GM12878 (cell line): ENCODE results near the gene ANAPC2. TPM values are rescaled to one million over a fixed set of nuclear protein-coding genes. Genes with fewer than 3 reads are reported as not detected.

Experiments
- BMI1 ChIP-seq: fragments of 450-650 bp; IDR thresholded peaks from 2 replicates; pipeline ENCODE4 v1.6.1; 2016; ENCODE audit warnings: mild to moderate bottlenecking, moderate library complexity, borderline replicate concordance
- CEBPZ ChIP-seq: fragments of 150-350 bp; IDR thresholded peaks from 2 replicates; pipeline ENCODE4 v1.6.1; 2016; ENCODE audit warnings: low read depth, low read length
- CREM ChIP-seq: IDR thresholded peaks from 2 replicates; pipeline ENCODE4 v1.6.1; 2014; ENCODE audit warnings: antibody characterized with exemption, low read depth
- HCFC1 ChIP-seq: fragments of 150-350 bp; IDR thresholded peaks from 2 replicates; pipeline ENCODE4 v1.6.1; 2014; ENCODE audit warnings: low read length
- HDAC2 ChIP-seq: fragments of 200-600 bp; sonication (generic); IDR thresholded peaks from 2 replicates; pipeline ENCODE4 v1.6.1; 2017
- IRF4 ChIP-seq: IDR thresholded peaks from 2 replicates; pipeline ENCODE4 v1.6.1; 2011; ENCODE audit warnings: low read depth, low read length
- NR2C2 ChIP-seq: IDR thresholded peaks from 2 replicates; pipeline ENCODE4 v1.6.1; 2011; ENCODE audit warnings: borderline replicate concordance, low read depth; ENCODE audit not compliant: control insufficient read depth, insufficient read length
- POLR2AphosphoS5 ChIP-seq: IDR thresholded peaks from 2 replicates; pipeline ENCODE4 v1.6.1; 2011; ENCODE audit warnings: mild to moderate bottlenecking, low read length, inconsistent platforms
- PRDM15 ChIP-seq: fragments of 450-650 bp; formaldehyde crosslinking; IDR thresholded peaks from 2 replicates; pipeline ENCODE4 v1.4.0; 2020; ENCODE audit warnings: mild to moderate bottlenecking, moderate library complexity
- SIX5 ChIP-seq: IDR thresholded peaks from 2 replicates; pipeline ENCODE4 v1.6.1; 2011; ENCODE audit warnings: mild to moderate bottlenecking, low read depth, low read length, moderate library complexity; ENCODE audit not compliant: severe bottlenecking
- SMAD5 ChIP-seq: IDR thresholded peaks from 2 replicates; pipeline ENCODE4 v1.6.1; 2016; ENCODE audit warnings: antibody characterized with exemption, low read depth
- TAF1 ChIP-seq: IDR thresholded peaks from 2 replicates; pipeline ENCODE4 v1.6.1; 2011; ENCODE audit warnings: mild to moderate bottlenecking, low read depth, low read length, borderline replicate concordance
- TARDBP ChIP-seq: IDR thresholded peaks from 2 replicates; pipeline ENCODE4 v1.6.1; 2016; ENCODE audit warnings: borderline replicate concordance
- ZSCAN29 ChIP-seq: fragments of 450-650 bp; IDR thresholded peaks from 2 replicates; pipeline ENCODE4 v1.6.1; 2017; ENCODE audit warnings: mild to moderate bottlenecking, moderate library complexity
- polyA plus RNA-seq, 11 experiments: library from polyadenylated mRNA; depleted of rRNA in 4 of 11; unstranded in 6 of 11; stranded (reverse) in 5 of 11; fragments of >200 nt; fragmentation: Nextera tagmentation in 4 of 11; fragmentation: Illumina TruSeq in 1 of 11; extraction: Ambion mirVana in 4 of 11; extraction: Trizol in 1 of 11; gene quantifications; 1 replicate in 1 of 11; 2 replicates in 10 of 11; pipeline versions ENCODE4 v1.2.1 to v1.2.3, GENCODE V29; 2011 to 2016; ENCODE audit warnings: inconsistent platforms in 2 of 11, missing spikeins in 2 of 11, low read depth in 1 of 11
- total RNA-seq, 4 experiments: library from RNA; depleted of rRNA in 3 of 4; stranded (reverse); fragments of >200 nt in 3 of 4; fragmentation: Illumina TruSeq in 1 of 4; extraction: Trizol in 1 of 4; gene quantifications; 2 replicates each; pipeline versions ENCODE4 v1.2.1 to v1.2.3, GENCODE V29; 2013 to 2021
- TF ChIP-seq, protein P1 (sequence below): IDR thresholded peaks from 2 replicates; pipeline ENCODE4 v1.6.1; 2012; ENCODE audit warnings: mild to moderate bottlenecking, low read depth, low read length

Gene ANAPC2
- total and polyA plus RNA-seq, 10 of the 15 experiments (the other 5 are each of a cell fraction or from before 2014, with no cell fraction given): 0.03 to 65.2 (median 20.5) TPM

- no peak for TF ChIP-seq CEBPZ
- no peak for TF ChIP-seq SMAD5
- TF ChIP-seq IRF4: no peak
- TF ChIP-seq ZSCAN29: no peak
- TF ChIP-seq TAF1: peak; percentile 71; the same call in 1 of the 2 replicates
- no peak for TF ChIP-seq BMI1
- peak; percentile 36 for TF ChIP-seq SIX5
- TF ChIP-seq CREM: no peak
- no peak for TF ChIP-seq TARDBP
- no peak for TF ChIP-seq PRDM15
- TF ChIP-seq HCFC1: peak; percentile 61; the same call in 1 of the 2 replicates
- no peak for TF ChIP-seq NR2C2
- no peak for TF ChIP-seq HDAC2
- TF ChIP-seq, protein P1, sequence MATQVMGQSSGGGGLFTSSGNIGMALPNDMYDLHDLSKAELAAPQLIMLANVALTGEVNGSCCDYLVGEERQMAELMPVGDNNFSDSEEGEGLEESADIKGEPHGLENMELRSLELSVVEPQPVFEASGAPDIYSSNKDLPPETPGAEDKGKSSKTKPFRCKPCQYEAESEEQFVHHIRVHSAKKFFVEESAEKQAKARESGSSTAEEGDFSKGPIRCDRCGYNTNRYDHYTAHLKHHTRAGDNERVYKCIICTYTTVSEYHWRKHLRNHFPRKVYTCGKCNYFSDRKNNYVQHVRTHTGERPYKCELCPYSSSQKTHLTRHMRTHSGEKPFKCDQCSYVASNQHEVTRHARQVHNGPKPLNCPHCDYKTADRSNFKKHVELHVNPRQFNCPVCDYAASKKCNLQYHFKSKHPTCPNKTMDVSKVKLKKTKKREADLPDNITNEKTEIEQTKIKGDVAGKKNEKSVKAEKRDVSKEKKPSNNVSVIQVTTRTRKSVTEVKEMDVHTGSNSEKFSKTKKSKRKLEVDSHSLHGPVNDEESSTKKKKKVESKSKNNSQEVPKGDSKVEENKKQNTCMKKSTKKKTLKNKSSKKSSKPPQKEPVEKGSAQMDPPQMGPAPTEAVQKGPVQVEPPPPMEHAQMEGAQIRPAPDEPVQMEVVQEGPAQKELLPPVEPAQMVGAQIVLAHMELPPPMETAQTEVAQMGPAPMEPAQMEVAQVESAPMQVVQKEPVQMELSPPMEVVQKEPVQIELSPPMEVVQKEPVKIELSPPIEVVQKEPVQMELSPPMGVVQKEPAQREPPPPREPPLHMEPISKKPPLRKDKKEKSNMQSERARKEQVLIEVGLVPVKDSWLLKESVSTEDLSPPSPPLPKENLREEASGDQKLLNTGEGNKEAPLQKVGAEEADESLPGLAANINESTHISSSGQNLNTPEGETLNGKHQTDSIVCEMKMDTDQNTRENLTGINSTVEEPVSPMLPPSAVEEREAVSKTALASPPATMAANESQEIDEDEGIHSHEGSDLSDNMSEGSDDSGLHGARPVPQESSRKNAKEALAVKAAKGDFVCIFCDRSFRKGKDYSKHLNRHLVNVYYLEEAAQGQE: no peak
- TF ChIP-seq POLR2AphosphoS5: peak; percentile 80
These were observed 35.0 kb upstream of the ANAPC2 start (continued) for GRCh38 chr9:137223078-137223970.
